HEK293 (cell line): ENCODE data around the gene CALCOCO1.

Source experiments
- CTCF ChIA-PET: fragments of 350-600 bp; formaldehyde crosslinking; extraction: SDS; loops from one replicate; lab custom pipeline; 2021; ENCODE audit warnings: antibody characterized with exemption; lab: Yijun Ruan, JAX
- POLR2A ChIA-PET: fragments of 300-600 bp; formaldehyde crosslinking; extraction: SDS; loops from one replicate; lab custom pipeline; 2020; ENCODE audit warnings: antibody characterized with exemption, inconsistent platforms; lab: Yijun Ruan, JAX
- H3K27ac ChIP-seq: fragments of 200-500 bp; sonication (Bioruptor generic); 2 replicates; pipeline ENCODE4 v1.5.1; 2014; ENCODE audit warnings: low read depth, low read length, control low read depth, inconsistent platforms; ENCODE audit errors: extremely low read depth
- H3K36me3 ChIP-seq, 2 experiments: fragments of 200-500 bp in 1 of 2; sonication (Bioruptor generic) in 1 of 2; 1 replicate in 1 of 2; 2 replicates in 1 of 2; pipeline ENCODE4 v1.5.1; 2014 to 2017; ENCODE audit warnings: inconsistent platforms in 2 of 2, low read length in 2 of 2; ENCODE audit not compliant: control insufficient read depth in 2 of 2, insufficient read depth in 1 of 2
- H3K4me1 ChIP-seq: fragments of 200-500 bp; sonication (Bioruptor generic); 2 replicates; pipeline ENCODE4 v1.5.1; 2014; ENCODE audit warnings: mild to moderate bottlenecking, low read length, inconsistent platforms; ENCODE audit not compliant: control insufficient read depth, insufficient read depth
- H3K4me3 ChIP-seq: 2 replicates; pipeline ENCODE4 v1.5.1; 2011; ENCODE audit warnings: low read depth, mild to moderate bottlenecking, control low read depth, low read length, moderate library complexity
- H3K9me3 ChIP-seq: fragments of 200-500 bp; sonication (Bioruptor generic); 2 replicates; pipeline ENCODE4 v1.5.1; 2014; ENCODE audit warnings: low read depth, low read length, inconsistent platforms; ENCODE audit not compliant: control insufficient read depth, insufficient read depth
- GFI1B ChIP-seq: fragments of 450-650 bp; formaldehyde crosslinking; IDR thresholded peaks from 2 replicates; pipeline ENCODE4 v1.5.1; 2016; ENCODE audit warnings: missing biosample characterization, missing genetic modification characterization
- ZBTB17 ChIP-seq: fragments of 450-650 bp; formaldehyde crosslinking; IDR thresholded peaks from 2 replicates; pipeline ENCODE4 v1.5.1; 2016; ENCODE audit warnings: missing biosample characterization, missing genetic modification characterization
- ZIC2 ChIP-seq: fragments of 450-650 bp; formaldehyde crosslinking; IDR thresholded peaks from 2 replicates; pipeline ENCODE4 v1.5.1; 2016; ENCODE audit warnings: missing biosample characterization, missing genetic modification characterization
- ZNF121 ChIP-seq: fragments of 450-650 bp; formaldehyde crosslinking; IDR thresholded peaks from 2 replicates; pipeline ENCODE4 v1.5.1; 2016; ENCODE audit warnings: missing biosample characterization, missing genetic modification characterization
- ZNF2 ChIP-seq: fragments of 450-650 bp; formaldehyde crosslinking; IDR thresholded peaks from 2 replicates; pipeline ENCODE4 v1.5.1; 2016; ENCODE audit warnings: missing biosample characterization, missing genetic modification characterization
- ZNF280C ChIP-seq: fragments of 450-650 bp; formaldehyde crosslinking; IDR thresholded peaks from 2 replicates; pipeline ENCODE4 v1.5.1; 2016; ENCODE audit warnings: missing biosample characterization, missing genetic modification characterization
- ZNF530 ChIP-seq: fragments of 450-650 bp; formaldehyde crosslinking; IDR thresholded peaks from 2 replicates; pipeline ENCODE4 v1.5.1; 2016; ENCODE audit warnings: low read depth, missing biosample characterization, missing genetic modification characterization
- TF ChIP-seq, protein P1 (sequence below): fragments of 450-650 bp; formaldehyde crosslinking; conservative IDR thresholded peaks from 2 replicates; pipeline ENCODE4 v1.5.1; 2016; ENCODE audit warnings: low read depth, missing biosample characterization, missing genetic modification characterization
- TF ChIP-seq, protein P2 (sequence below): fragments of 450-650 bp; formaldehyde crosslinking; IDR thresholded peaks from 2 replicates; pipeline ENCODE4 v1.5.1; 2016; ENCODE audit warnings: missing biosample characterization, missing genetic modification characterization
- TF ChIP-seq, protein P3 (sequence below): fragments of 450-650 bp; formaldehyde crosslinking; IDR thresholded peaks from 2 replicates; pipeline ENCODE4 v1.5.1; 2016; ENCODE audit warnings: missing biosample characterization, missing genetic modification characterization
- TF ChIP-seq, protein P4 (sequence below): fragments of 450-650 bp; formaldehyde crosslinking; IDR thresholded peaks from 2 replicates; pipeline ENCODE4 v1.5.1; 2017; ENCODE audit warnings: missing biosample characterization, missing genetic modification characterization
- TF ChIP-seq, protein P5 (sequence below): fragments of 450-650 bp; formaldehyde crosslinking; IDR thresholded peaks from 2 replicates; pipeline ENCODE4 v1.5.1; 2017; ENCODE audit warnings: missing biosample characterization, missing genetic modification characterization
- TF ChIP-seq, protein P6 (sequence below): fragments of 450-650 bp; formaldehyde crosslinking; IDR thresholded peaks from 2 replicates; pipeline ENCODE4 v1.5.1; 2016; ENCODE audit warnings: missing biosample characterization, missing genetic modification characterization

CALCOCO1 gene

DNA sequence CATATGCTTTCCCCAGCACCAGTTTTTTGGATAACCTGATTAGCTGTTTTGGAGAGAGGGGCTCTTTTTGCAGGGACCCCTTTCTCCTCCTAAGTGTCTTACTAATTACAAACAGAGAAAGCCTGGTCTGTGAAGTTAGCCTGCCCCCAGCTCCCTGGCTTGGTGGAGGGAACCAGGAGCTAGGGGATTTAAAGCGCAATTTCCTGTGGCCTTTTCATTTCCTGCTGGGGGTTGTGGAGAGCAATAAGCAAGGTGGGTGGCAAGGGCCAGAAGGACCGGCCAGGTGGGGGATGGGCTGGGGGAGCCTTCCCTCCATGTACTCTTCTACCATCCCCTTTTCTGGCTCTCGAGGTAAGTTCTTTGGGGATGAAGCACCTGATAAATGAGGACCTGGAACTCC, 28.6 kb upstream of the CALCOCO1 start:
- H3K36me3 ChIP-seq = no peaks in the 10 kb centered on the region
- H3K4me3 ChIP-seq = no peak overlapping the region
- POLR2A ChIA-PET = no interaction called here
- TF ChIP-seq, protein P1, sequence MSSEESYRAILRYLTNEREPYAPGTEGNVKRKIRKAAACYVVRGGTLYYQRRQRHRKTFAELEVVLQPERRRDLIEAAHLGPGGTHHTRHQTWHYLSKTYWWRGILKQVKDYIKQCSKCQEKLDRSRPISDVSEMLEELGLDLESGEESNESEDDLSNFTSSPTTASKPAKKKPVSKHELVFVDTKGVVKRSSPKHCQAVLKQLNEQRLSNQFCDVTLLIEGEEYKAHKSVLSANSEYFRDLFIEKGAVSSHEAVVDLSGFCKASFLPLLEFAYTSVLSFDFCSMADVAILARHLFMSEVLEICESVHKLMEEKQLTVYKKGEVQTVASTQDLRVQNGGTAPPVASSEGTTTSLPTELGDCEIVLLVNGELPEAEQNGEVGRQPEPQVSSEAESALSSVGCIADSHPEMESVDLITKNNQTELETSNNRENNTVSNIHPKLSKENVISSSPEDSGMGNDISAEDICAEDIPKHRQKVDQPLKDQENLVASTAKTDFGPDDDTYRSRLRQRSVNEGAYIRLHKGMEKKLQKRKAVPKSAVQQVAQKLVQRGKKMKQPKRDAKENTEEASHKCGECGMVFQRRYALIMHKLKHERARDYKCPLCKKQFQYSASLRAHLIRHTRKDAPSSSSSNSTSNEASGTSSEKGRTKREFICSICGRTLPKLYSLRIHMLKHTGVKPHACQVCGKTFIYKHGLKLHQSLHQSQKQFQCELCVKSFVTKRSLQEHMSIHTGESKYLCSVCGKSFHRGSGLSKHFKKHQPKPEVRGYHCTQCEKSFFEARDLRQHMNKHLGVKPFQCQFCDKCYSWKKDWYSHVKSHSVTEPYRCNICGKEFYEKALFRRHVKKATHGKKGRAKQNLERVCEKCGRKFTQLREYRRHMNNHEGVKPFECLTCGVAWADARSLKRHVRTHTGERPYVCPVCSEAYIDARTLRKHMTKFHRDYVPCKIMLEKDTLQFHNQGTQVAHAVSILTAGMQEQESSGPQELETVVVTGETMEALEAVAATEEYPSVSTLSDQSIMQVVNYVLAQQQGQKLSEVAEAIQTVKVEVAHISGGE (tag by site-specific recombination) = no peak
- TF ChIP-seq ZNF121 (no peak), ZIC2 (tag by site-specific recombination) (0 out of 2 replicates have a peak, but pooled peaks have one; percentile 1)
- no peaks in the 10 kb centered on the region for H3K9me3 ChIP-seq
- CTCF ChIA-PET = interaction anchor here (0.7 to 11.4 kb wide), 14 partner anchors 10 to 451 kb away, joined by 3 to 172 read pairs (median 10); no protein-coding TSS in a partner anchor
- peaks cover 20% of the 10 kb centered on the region for H3K4me1 ChIP-seq
- no peak overlapping the region for H3K27ac ChIP-seq

GRCh38 chr12:53755451-53755891, 28.2 kb upstream of the CALCOCO1 start:
- TF ChIP-seq, protein P2, sequence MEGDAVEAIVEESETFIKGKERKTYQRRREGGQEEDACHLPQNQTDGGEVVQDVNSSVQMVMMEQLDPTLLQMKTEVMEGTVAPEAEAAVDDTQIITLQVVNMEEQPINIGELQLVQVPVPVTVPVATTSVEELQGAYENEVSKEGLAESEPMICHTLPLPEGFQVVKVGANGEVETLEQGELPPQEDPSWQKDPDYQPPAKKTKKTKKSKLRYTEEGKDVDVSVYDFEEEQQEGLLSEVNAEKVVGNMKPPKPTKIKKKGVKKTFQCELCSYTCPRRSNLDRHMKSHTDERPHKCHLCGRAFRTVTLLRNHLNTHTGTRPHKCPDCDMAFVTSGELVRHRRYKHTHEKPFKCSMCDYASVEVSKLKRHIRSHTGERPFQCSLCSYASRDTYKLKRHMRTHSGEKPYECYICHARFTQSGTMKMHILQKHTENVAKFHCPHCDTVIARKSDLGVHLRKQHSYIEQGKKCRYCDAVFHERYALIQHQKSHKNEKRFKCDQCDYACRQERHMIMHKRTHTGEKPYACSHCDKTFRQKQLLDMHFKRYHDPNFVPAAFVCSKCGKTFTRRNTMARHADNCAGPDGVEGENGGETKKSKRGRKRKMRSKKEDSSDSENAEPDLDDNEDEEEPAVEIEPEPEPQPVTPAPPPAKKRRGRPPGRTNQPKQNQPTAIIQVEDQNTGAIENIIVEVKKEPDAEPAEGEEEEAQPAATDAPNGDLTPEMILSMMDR (tag by site-specific recombination) = 0 out of 2 replicates have a peak, but pooled peaks have one; percentile 10
- TF ChIP-seq ZNF530 = no peak
- TF ChIP-seq, protein P3, sequence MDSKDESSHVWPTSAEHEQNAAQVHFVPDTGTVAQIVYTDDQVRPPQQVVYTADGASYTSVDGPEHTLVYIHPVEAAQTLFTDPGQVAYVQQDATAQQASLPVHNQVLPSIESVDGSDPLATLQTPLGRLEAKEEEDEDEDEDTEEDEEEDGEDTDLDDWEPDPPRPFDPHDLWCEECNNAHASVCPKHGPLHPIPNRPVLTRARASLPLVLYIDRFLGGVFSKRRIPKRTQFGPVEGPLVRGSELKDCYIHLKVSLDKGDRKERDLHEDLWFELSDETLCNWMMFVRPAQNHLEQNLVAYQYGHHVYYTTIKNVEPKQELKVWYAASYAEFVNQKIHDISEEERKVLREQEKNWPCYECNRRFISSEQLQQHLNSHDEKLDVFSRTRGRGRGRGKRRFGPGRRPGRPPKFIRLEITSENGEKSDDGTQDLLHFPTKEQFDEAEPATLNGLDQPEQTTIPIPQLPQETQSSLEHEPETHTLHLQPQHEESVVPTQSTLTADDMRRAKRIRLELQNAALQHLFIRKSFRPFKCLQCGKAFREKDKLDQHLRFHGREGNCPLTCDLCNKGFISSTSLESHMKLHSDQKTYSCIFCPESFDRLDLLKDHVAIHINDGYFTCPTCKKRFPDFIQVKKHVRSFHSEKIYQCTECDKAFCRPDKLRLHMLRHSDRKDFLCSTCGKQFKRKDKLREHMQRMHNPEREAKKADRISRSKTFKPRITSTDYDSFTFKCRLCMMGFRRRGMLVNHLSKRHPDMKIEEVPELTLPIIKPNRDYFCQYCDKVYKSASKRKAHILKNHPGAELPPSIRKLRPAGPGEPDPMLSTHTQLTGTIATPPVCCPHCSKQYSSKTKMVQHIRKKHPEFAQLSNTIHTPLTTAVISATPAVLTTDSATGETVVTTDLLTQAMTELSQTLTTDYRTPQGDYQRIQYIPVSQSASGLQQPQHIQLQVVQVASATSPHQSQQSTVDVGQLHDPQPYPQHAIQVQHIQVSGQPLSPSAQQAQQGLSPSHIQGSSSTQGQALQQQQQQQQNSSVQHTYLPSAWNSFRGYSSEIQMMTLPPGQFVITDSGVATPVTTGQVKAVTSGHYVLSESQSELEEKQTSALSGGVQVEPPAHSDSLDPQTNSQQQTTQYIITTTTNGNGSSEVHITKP (tag by site-specific recombination) = peak; percentile 91
- peak; percentile 35 for TF ChIP-seq ZIC2 (tag by site-specific recombination)
- peaks cover 20% of the 10 kb centered on the region for H3K4me1 ChIP-seq
- CTCF ChIA-PET = interaction anchor here (0.6 to 11.4 kb wide), 14 partner anchors 10 to 451 kb away, joined by 3 to 172 read pairs (median 4); no protein-coding TSS in a partner anchor
- POLR2A ChIA-PET = no interaction called here
- H3K27ac ChIP-seq = no peak overlapping the region
- H3K4me3 ChIP-seq = no peak overlapping the region
- no peaks in the 10 kb centered on the region for H3K9me3 ChIP-seq
- H3K36me3 ChIP-seq = no peaks in the 10 kb centered on the region

- ChIA-PET CTCF (interaction anchor here (0.6 to 11.4 kb wide), 11 partner anchors 7 to 447 kb away, joined by 3 to 172 read pairs (median 3); no protein-coding TSS in a partner anchor), POLR2A (no interaction called here)
- H3K36me3 ChIP-seq = no peaks in the 10 kb centered on the region
- H3K4me1 ChIP-seq = peaks cover 20% of the 10 kb centered on the region
- H3K4me3 ChIP-seq = no peak overlapping the region
- no peaks in the 10 kb centered on the region for H3K9me3 ChIP-seq
- no peak overlapping the region for H3K27ac ChIP-seq
- TF ChIP-seq, protein P4, sequence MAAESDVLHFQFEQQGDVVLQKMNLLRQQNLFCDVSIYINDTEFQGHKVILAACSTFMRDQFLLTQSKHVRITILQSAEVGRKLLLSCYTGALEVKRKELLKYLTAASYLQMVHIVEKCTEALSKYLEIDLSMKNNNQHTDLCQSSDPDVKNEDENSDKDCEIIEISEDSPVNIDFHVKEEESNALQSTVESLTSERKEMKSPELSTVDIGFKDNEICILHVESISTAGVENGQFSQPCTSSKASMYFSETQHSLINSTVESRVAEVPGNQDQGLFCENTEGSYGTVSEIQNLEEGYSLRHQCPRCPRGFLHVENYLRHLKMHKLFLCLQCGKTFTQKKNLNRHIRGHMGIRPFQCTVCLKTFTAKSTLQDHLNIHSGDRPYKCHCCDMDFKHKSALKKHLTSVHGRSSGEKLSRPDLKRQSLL = 0 out of 2 replicates have a peak, but pooled peaks have one; percentile 13
- TF ChIP-seq, protein P5, sequence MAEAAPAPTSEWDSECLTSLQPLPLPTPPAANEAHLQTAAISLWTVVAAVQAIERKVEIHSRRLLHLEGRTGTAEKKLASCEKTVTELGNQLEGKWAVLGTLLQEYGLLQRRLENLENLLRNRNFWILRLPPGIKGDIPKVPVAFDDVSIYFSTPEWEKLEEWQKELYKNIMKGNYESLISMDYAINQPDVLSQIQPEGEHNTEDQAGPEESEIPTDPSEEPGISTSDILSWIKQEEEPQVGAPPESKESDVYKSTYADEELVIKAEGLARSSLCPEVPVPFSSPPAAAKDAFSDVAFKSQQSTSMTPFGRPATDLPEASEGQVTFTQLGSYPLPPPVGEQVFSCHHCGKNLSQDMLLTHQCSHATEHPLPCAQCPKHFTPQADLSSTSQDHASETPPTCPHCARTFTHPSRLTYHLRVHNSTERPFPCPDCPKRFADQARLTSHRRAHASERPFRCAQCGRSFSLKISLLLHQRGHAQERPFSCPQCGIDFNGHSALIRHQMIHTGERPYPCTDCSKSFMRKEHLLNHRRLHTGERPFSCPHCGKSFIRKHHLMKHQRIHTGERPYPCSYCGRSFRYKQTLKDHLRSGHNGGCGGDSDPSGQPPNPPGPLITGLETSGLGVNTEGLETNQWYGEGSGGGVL = 0 out of 2 replicates have a peak, but pooled peaks have one; percentile 10
- TF ChIP-seq GFI1B (peak; percentile 88), ZBTB17 (tag by site-specific recombination) (peak; percentile 68; the same call in 1 of the 2 replicates), ZNF280C (tag by site-specific recombination) (no peak), ZNF2 (tag by site-specific recombination) (0 out of 2 replicates have a peak, but pooled peaks have one; percentile 49)
- TF ChIP-seq, protein P6, sequence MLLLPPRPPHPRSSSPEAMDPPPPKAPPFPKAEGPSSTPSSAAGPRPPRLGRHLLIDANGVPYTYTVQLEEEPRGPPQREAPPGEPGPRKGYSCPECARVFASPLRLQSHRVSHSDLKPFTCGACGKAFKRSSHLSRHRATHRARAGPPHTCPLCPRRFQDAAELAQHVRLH = no peak
These were observed 27.5 kb upstream of the CALCOCO1 start for GRCh38 chr12:53754633-53755264.
